Measurements from ENCODE around the gene KCNIP1.

KCNIP1 gene

GRCh38 chr5:170644501-170644900 is 140.7 kb downstream of the KCNIP1 start:
- H3K4me3 ChIP-seq: no peak overlapping the region
- no peaks in the 10 kb centered on the region for H3K36me3 ChIP-seq (ENCODE audit: insufficient read depth, low read length)
- no peak overlapping the region for H3K27ac ChIP-seq
- H3K9ac ChIP-seq (ENCODE audit: insufficient read length): no peak overlapping the region
- no peak for DNase-seq (ENCODE audit: low read depth, low spot score)
- TF ChIP-seq EZH2 (IDR thresholded peaks at IDR 0.05): no peak
- TF ChIP-seq POLR2AphosphoS5 (IDR thresholded peaks at IDR 0.05; ENCODE audit: borderline replicate concordance, low read depth, low read length): no peak
- no peak for TF ChIP-seq FOXP2 (optimal IDR thresholded peaks at IDR 0.05; ENCODE audit: control extremely low read depth, extremely low read length, insufficient read depth)
- no peaks in the 10 kb centered on the region for H3K9me3 ChIP-seq (ENCODE audit: low read depth, low read length)

- Histone ChIP-seq H3K36me3 (ENCODE audit: insufficient read depth, low read length) (no peaks in the 10 kb centered on the region), H3K9me3 (ENCODE audit: low read depth, low read length) (no peaks in the 10 kb centered on the region), H3K27ac (no peak overlapping the region), H3K9ac (ENCODE audit: insufficient read length) (no peak overlapping the region), H3K4me3 (no peak overlapping the region)
- TF ChIP-seq EZH2 (IDR thresholded peaks at IDR 0.05): no peak
- no peak for TF ChIP-seq FOXP2 (optimal IDR thresholded peaks at IDR 0.05; ENCODE audit: control extremely low read depth, extremely low read length, insufficient read depth)
- TF ChIP-seq POLR2AphosphoS5 (IDR thresholded peaks at IDR 0.05; ENCODE audit: borderline replicate concordance, low read depth, low read length): no peak
- DNase-seq (ENCODE audit: low read depth, low spot score): no peak
Observed at GRCh38 chr5:170648541-170648940, 144.7 kb downstream of the KCNIP1 start.

- H3K36me3 ChIP-seq (ENCODE audit: insufficient read depth, low read length): no peaks in the 10 kb centered on the region
- H3K9ac ChIP-seq (ENCODE audit: insufficient read length): no peak overlapping the region
- DNase-seq (ENCODE audit: low read depth, low spot score): no peak
- no peak overlapping the region for H3K27ac ChIP-seq
- H3K4me3 ChIP-seq: no peak overlapping the region
- H3K9me3 ChIP-seq (ENCODE audit: low read depth, low read length): no peaks in the 10 kb centered on the region
- no peak for TF ChIP-seq POLR2AphosphoS5 (IDR thresholded peaks at IDR 0.05; ENCODE audit: borderline replicate concordance, low read depth, low read length)
- no peak for TF ChIP-seq FOXP2 (optimal IDR thresholded peaks at IDR 0.05; ENCODE audit: control extremely low read depth, extremely low read length, insufficient read depth)
- TF ChIP-seq EZH2 (IDR thresholded peaks at IDR 0.05): no peak
Observed at GRCh38 chr5:170650850-170651249, 147.0 kb downstream of the KCNIP1 start.

- Histone ChIP-seq H3K4me3 (no peak overlapping the region), H3K9ac (ENCODE audit: insufficient read length) (no peak overlapping the region), H3K36me3 (ENCODE audit: insufficient read depth, low read length) (no peaks in the 10 kb centered on the region), H3K9me3 (ENCODE audit: low read depth, low read length) (no peaks in the 10 kb centered on the region), H3K27ac (no peak overlapping the region)
- no peak for DNase-seq (ENCODE audit: low read depth, low spot score)
- TF ChIP-seq FOXP2 (optimal IDR thresholded peaks at IDR 0.05; ENCODE audit: control extremely low read depth, extremely low read length, insufficient read depth) (no peak), POLR2AphosphoS5 (IDR thresholded peaks at IDR 0.05; ENCODE audit: borderline replicate concordance, low read depth, low read length) (no peak), EZH2 (IDR thresholded peaks at IDR 0.05) (no peak)
Observed at GRCh38 chr5:170651604-170652277, 147.9 kb downstream of the KCNIP1 start.

- TF ChIP-seq POLR2AphosphoS5 (IDR thresholded peaks at IDR 0.05; ENCODE audit: borderline replicate concordance, low read depth, low read length): no peak
- no peak for TF ChIP-seq EZH2 (IDR thresholded peaks at IDR 0.05)
- TF ChIP-seq FOXP2 (optimal IDR thresholded peaks at IDR 0.05; ENCODE audit: control extremely low read depth, extremely low read length, insufficient read depth): no peak
- no peaks in the 10 kb centered on the region for H3K36me3 ChIP-seq (ENCODE audit: insufficient read depth, low read length)
- H3K9ac ChIP-seq (ENCODE audit: insufficient read length): no peak overlapping the region
- no peaks in the 10 kb centered on the region for H3K9me3 ChIP-seq (ENCODE audit: low read depth, low read length)
- DNase-seq (ENCODE audit: low read depth, low spot score): no peak
- no peak overlapping the region for H3K27ac ChIP-seq
- no peak overlapping the region for H3K4me3 ChIP-seq
Observed at GRCh38 chr5:170655476-170655875, 151.7 kb downstream of the KCNIP1 start.

GRCh38 chr5:170655920-170656319 is 152.1 kb downstream of the KCNIP1 start:
- Histone ChIP-seq H3K27ac (no peak overlapping the region), H3K4me3 (no peak overlapping the region), H3K9me3 (ENCODE audit: low read depth, low read length) (no peaks in the 10 kb centered on the region), H3K9ac (ENCODE audit: insufficient read length) (no peak overlapping the region), H3K36me3 (ENCODE audit: insufficient read depth, low read length) (no peaks in the 10 kb centered on the region)
- DNase-seq (ENCODE audit: low read depth, low spot score): no peak
- TF ChIP-seq EZH2 (IDR thresholded peaks at IDR 0.05) (no peak), POLR2AphosphoS5 (IDR thresholded peaks at IDR 0.05; ENCODE audit: borderline replicate concordance, low read depth, low read length) (no peak)

GRCh38 chr5:170656346-170656745 is 152.5 kb downstream of the KCNIP1 start:
- H3K4me3 ChIP-seq: no peak overlapping the region
- no peak overlapping the region for H3K27ac ChIP-seq
- no peak for DNase-seq (ENCODE audit: low read depth, low spot score)
- no peaks in the 10 kb centered on the region for H3K36me3 ChIP-seq (ENCODE audit: insufficient read depth, low read length)
- TF ChIP-seq FOXP2 (optimal IDR thresholded peaks at IDR 0.05; ENCODE audit: control extremely low read depth, extremely low read length, insufficient read depth): no peak
- no peak for TF ChIP-seq EZH2 (IDR thresholded peaks at IDR 0.05)
- no peak for TF ChIP-seq POLR2AphosphoS5 (IDR thresholded peaks at IDR 0.05; ENCODE audit: borderline replicate concordance, low read depth, low read length)
- no peak overlapping the region for H3K9ac ChIP-seq (ENCODE audit: insufficient read length)
- no peaks in the 10 kb centered on the region for H3K9me3 ChIP-seq (ENCODE audit: low read depth, low read length)

GRCh38 chr5:170660531-170660930 is 156.7 kb downstream of the KCNIP1 start:
- Histone ChIP-seq H3K4me3 (no peak overlapping the region), H3K27ac (no peak overlapping the region)
- TF ChIP-seq POLR2AphosphoS5 (IDR thresholded peaks at IDR 0.05; ENCODE audit: borderline replicate concordance, low read depth, low read length) (no peak), EZH2 (IDR thresholded peaks at IDR 0.05) (no peak), FOXP2 (optimal IDR thresholded peaks at IDR 0.05; ENCODE audit: control extremely low read depth, extremely low read length, insufficient read depth) (no peak)

GRCh38 chr5:170662966-170663365 is 159.1 kb downstream of the KCNIP1 start:
- Histone ChIP-seq H3K36me3 (ENCODE audit: insufficient read depth, low read length) (no peaks in the 10 kb centered on the region), H3K9ac (ENCODE audit: insufficient read length) (no peak overlapping the region), H3K27ac (no peak overlapping the region), H3K4me3 (no peak overlapping the region), H3K9me3 (ENCODE audit: low read depth, low read length) (no peaks in the 10 kb centered on the region)
- no peak for DNase-seq (ENCODE audit: low read depth, low spot score)
- TF ChIP-seq POLR2AphosphoS5 (IDR thresholded peaks at IDR 0.05; ENCODE audit: borderline replicate concordance, low read depth, low read length) (no peak), FOXP2 (optimal IDR thresholded peaks at IDR 0.05; ENCODE audit: control extremely low read depth, extremely low read length, insufficient read depth) (no peak), EZH2 (IDR thresholded peaks at IDR 0.05) (no peak)

More at GRCh38 chr5:170660531-170660930, 156.7 kb downstream of the KCNIP1 start:
- Histone ChIP-seq H3K9me3 (ENCODE audit: low read depth, low read length) (no peaks in the 10 kb centered on the region), H3K9ac (ENCODE audit: insufficient read length) (no peak overlapping the region), H3K36me3 (ENCODE audit: insufficient read depth, low read length) (no peaks in the 10 kb centered on the region)
- no peak for DNase-seq (ENCODE audit: low read depth, low spot score)
